HG03097 (cell line): ENCODE data around the gene KIF1A.

Experiments
- ATAC-seq: cut with Tn5 transposase; IDR thresholded peaks from one replicate; pipeline ENCODE4 v1.9.1; 2021; ENCODE audit not compliant: unreplicated experiment, low FRiP score

Gene KIF1A

DNA sequence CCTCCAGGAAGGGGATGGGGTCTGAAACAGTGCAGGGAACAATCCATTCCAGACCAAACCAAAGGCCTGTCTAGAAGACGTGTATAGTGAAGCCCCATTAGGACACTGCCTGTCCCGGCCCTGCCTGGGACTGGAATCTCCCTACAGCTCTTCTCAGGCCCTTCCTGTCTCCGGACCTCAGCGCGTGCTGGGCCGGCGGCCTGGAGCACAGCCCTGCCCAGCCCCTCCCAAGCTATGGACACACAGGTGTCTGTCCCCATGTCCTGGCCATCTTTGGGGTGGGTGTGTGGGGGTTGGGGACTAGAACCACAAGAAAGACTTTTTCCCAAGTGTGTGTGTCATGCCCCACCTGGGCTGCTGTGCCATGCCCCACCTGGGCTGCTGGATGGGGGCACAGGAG, 51.8 kb downstream of the KIF1A start:
- no peak for ATAC-seq

DNA sequence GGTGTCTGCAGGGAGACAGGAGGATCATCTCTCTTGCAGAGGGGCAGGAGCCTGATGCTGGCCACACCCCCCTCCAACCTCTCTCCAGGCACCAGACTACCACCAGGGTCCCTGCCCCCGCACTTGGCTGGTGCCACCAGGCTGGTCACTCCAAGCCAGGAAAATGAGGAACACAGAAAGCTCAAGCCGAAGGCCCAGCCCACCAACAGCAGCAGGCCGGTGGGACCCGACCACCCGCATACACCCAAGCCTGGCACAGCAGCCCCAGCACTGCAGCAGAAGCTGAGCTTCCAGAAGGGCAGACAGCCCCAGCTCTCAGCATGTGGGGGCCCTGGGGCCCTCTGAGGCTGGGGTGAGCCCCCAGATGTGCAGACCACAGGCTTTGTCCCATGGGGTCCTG, 52.7 kb downstream of the KIF1A start:
- no peak for ATAC-seq

DNA sequence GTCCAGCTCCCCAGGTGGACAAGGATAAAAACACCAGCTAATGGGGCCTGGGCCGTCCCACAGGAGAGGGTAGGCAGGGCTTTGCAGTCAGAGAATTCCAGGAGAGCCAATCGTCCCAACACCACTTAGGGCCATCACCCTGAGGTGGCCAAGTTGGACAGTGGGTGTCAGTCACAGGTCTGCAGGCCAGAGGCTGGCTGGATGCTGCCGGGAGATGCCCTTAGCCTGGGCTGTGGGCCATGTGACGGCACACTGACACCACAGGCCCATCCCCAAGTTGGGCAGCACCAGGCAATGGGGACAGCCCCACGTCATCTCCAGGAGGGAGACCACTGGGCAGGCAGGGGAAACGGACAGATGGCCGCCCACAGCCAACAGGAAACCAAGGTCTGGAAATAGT, 53.9 kb downstream of the KIF1A start:
- no peak for ATAC-seq

DNA sequence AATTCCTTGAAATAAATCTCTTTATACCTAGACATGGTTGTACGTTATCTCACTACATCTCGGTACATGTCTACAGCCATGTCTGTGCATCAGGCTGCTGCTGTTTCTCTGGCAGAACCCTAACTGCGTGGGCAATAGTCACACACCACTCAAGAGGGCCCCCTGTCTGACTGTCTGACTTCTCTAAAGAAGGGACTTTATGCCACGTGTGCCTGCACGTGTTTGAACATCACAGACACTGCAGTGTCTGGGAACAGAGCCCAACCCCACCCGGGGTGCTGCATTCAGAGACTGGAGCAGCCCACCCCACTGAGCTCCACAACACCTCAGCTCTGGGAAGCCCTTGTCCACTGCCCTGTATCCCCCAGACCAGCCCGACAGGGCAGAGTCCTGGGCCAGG, 55.0 kb downstream of the KIF1A start:
- ATAC-seq: no peak

DNA sequence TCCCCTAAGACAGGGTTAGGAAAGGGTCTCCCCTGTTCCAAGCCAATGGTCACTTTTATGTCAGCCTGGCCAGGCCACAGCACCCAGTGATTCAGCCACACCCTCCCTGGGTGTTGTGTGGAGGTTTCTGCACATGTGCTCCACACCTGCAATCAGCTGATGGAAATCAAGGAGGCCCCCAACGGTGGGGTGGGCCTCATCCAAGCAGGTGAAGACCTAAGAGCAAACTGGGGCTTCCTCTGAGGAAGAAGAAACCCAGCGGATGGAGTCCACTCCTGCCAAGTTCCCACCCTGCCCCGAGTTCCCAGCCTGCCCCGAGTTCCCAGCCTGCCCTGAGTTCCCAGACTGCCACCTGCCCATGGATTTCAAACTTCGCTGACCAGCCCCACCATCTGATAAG, 55.4 kb downstream of the KIF1A start:
- no peak for ATAC-seq

DNA sequence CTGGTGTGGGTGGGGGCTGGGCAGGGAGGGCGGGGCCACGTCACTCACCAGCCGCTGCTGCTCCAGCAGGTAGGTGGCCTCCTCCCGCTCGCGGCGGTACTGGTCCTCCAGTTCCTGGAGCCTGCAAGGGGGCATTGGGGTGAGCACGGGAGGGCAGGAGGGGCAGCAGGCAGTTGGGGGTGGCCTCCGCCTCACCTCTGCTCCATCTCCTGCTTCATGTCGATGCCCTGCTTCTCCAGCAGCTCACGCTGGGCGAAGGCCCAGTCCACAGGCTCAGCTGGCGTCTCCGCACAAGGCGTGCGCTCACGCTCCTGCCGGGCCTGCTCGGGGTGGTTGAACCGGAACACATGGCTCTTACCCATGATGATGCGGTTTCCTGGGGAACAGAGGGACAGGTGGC, 57.0 kb downstream of the KIF1A start:
- no peak for ATAC-seq

DNA sequence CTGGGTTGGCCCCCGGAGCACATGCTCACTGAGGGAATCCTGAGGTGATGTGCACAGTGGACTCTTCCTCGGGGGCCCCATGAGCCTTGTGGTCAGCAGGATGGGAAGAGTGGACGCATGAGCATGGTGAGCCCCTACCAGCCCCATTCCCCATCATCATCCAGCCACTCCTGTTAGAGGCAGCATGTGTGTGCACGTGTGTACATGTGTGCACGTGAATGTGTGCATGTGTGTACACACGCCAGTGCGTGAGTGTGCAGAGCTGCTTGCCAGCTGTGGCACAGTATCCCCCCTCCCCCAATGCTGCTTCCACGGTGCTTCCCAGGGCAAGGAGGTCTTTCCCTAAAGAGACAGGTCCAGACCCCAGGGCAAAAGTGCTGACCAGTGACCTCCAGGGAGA, 57.8 kb downstream of the KIF1A start:
- ATAC-seq: no peak

DNA sequence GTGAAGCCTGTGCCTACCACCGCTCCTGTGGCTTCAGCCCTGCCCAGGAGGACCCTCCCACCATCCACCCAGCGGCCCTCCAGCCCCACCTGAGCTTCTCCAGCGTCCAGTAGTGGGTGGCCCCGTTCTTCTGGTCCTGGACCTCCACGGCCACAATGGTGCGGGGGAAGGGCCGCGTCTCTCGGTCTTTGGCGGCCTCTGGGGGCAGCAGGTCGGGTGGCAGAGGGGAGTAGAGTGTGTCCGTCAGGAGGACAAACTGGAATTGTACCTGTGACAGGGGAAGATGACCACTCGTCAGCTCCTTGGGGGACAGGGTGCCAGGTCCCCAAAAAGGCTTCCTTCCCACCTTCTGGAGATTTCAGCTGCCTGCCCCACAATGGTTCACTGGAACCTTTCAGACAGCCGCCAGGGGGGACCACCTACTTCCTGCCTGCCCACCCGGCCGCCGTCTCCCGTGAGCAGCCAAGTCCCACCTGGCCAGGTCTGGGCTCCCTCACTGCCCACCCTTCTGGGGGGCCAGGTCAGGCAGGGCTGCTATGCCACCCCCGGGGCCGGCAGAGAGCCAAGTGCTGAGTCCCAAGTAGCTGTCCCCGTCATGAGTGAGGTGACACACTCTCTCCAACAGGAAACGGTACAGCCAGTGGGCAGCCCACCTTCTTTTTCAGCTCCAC, 59.3 kb downstream of the KIF1A start:
- ATAC-seq: no peak

DNA sequence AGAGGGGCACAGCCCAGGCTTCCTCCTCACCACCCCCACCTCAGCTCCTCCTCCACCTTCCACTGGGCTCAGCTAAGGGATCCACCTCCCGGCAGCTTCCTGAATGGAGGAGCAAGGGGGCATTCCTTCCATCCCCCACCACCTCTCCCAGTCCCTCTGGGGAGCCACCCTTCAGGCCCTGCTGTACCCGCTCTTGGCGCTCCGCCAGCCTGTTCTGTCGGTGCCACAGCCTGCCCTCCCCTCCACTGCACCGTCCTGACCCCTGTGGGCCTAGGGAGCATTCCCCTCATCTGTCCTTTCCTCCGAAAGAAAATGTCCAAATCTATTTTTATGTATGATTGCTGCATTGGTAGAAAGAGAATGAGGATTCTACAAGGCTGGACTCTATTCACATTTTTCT, 59.9 kb downstream of the KIF1A start:
- ATAC-seq: no peak

DNA sequence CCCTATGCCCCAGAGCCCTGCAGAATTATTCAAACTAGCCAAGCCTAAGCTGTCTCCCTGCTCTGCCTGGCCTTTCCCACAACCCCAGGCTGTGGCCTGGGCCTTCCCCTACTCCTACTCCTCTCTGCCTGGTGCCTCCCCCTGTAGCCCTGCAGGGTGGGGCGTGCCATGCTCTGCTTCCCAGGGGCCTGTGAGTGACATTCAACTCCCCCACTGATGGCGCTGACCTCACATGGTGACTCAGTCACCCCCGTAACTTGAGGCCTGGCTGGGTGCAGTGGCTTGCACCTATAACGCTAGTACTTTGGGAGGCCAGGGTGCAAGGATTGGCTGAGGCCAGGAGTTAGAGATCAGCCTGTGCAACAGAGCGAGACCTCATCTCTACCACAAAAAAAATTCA, 60.6 kb downstream of the KIF1A start:
- ATAC-seq: no peak

DNA sequence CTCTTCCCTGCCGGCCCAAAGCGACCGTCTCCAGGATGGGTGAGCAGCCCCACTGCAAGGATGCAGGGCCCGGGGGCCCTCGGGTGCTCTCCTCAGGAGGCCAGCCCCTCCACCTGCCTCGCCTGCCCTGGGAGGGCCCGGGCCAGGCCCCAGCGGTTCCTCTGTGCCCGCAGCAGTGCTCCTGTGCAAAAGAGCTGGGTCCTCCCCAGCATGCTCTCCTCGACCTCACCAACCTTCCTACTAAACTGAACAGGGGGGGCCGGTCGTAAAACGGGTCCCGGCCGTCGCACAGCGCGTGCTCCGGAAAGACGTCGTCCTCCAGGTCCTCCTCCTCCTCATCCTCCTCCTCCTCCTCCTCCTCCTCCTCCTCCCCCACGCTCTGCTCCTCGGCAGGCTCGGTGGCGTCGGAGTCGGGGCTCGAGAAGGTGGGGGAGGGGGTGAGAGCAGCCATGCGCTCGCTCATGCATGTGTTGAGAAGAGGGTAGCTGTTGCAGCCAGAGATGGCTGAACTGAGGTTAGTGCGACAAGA, 62.9 kb downstream of the KIF1A start:
- ATAC-seq: no peak

DNA sequence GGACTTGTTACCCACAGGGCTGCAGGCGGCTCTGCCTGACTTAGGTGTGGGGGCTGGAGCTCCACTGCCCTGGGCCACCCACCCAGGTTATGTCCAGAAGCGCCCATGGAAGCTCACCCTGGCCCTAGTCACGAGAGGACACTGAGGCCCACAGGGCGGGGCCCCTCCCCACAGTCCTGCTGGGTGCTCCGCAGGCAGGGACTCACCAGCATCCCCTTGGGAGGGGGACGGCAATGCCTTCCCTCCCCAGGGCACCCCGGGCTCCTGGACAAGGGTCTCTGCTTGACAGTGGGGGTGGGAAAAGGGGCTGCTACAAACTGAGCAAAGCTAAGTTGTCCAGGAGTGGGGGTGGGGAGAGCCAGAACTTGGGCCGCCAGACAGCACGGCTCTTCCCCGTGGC, 67.8 kb downstream of the KIF1A start:
- ATAC-seq: no peak

DNA sequence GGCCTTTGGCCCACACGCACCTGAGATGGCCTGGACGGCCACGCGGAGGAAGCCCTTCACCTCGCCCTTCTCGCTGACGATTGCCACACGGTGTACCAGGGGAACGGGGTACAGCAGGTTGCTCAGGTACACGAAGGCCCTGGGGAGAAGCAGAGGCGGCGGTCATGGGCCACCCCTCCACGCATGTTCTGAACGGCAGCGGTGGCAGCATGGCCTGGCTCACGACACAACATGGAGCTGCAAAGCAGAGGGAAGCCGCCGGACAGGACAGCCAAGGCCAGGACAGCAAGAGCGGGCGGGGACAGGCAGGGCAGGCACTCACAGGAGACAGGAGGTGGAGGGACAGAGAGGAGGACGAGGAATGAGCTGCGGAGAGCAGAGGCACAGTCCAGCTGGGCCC, 69.6 kb downstream of the KIF1A start:
- ATAC-seq: no peak

DNA sequence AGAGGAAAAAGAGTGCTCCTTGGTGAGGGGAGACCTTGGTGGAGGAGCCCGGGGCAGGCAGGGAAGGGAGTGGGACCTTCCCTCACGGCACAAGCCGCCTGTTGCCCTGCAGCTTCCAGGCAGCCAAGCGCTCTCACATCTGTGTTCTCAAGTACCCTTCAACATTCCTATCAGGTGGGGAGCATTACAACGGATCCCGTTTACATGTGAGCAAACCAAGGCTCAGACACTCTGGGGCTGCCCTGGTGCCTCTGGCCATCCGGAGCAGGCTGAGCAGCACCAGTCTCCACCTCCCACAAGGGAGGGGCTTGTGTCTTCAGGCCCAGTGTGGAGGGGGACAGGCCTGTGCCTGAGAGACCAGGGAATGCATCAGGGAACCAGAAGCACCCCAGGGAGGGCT, 70.5 kb downstream of the KIF1A start:
- no peak for ATAC-seq

DNA sequence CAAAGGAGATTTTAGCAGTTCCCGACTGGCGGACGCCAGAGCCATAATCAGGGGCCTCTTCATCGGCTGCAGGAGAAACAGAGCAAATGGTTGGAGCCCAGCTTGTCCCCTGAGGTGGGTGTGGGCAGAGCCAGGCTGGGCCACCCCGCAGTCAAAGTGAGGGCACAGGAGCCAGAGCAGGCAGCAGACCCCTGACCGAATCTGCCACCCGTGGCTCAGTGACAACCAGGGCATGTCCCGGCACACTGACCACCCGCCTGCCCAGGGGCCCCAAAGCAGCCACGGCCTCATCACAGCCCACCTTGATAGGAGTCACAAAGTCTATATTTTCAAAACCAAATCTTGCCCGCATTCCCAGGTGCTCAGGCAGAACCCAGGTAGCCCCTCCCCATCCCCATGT, 72.8 kb downstream of the KIF1A start:
- no peak for ATAC-seq

DNA sequence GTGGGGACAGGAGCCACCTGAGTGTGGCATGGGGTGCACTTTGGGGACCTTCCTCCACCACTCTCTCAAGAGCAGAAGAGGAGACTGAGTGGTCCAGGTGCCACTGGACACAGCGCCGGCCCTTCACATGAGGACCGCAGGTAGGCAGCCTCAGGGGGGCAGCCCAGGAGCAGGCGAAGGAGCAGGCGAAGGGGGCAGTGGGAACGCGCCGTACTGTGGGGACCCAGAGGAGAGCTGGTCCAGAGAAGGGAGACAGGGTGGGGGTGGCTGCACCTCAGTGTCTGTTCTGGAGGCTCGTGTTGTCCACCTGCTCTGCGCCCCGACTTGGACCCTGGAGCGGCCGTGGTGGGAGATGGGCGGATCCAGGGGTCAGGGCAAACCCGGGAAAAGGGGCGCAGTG, 73.3 kb downstream of the KIF1A start:
- no peak for ATAC-seq

DNA sequence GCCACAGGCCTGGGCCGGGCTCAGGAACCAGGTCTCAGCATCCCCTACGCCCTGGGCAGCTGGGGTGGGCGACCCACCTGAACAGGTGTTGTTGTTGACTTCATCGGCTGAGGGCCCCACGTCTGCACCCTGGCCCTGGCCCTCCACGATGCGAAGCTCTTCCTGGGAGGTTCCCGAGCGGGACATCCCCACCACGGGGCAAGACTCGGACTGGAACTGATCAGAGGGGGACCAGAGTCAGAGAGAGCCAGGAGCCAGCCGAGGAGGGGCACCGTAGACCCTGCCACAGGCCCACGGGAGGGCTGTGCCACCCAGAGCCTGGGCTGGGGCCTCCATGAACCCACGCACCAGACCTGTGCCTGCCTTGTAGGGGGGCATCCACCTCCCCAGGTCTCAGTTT, 74.1 kb downstream of the KIF1A start:
- no peak for ATAC-seq

DNA sequence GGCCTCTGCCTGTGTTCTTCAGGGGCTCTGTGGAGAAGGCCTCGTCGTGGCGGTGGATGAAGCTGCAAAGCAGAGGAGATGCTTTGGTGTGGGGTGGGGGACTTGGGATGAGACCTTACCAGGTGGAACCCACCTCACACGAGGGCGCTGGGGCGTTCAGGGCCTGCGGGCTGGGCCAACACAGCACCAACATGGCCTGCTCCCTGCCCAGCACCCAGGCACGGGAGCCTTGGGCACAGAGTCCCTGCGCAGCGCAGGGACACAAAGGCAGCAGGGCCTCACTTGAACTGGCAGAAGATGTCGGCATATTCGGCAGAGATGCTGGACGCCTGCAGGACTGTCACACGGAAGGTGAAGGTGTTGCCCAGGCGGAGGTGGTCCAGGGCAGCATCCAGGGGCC, 74.6 kb downstream of the KIF1A start:
- no peak for ATAC-seq

DNA sequence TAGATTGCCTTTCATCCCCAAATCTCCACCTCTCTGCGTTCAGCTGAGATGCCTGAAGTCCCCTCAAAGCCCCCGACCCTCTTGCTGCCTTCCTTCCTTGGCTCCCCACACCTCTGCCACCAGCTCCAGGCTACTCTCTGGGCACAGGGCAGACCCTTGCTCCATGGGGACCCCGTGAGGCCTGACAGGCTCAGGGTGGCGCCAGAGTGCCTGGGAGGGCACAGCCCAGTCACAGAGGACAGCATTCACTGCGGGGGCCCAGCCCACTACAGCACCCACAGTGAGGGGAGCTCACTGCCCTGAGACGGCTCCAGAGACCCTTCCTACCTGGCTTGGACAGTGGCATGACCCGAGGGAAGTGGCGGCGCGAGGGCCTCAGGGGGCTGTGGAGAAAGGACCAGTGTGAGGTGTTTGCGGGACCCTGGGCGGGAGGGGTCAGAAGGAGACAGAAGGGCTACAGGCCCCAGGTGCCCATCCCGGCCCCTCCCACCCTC, 77.4 kb downstream of the KIF1A start:
- no peak for ATAC-seq

DNA sequence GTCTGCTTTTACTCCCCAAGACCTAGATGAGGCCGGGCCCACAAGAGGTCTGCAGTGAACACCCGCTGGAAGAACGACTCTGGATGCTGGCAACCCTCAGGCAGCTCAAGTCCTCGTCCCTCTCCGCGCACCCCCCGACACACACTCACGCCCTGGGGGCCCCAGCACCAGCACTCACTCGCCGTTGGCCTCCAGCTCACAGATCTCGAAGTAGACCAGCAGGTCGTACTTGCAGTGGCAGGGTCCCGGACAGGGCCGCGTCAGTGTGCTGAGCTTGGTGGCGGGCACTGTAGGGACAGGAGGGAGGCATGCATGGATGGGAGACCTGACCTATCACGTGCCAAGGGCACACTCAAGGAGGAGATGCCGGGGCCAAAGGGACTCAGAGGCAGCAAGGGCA, 78.9 kb downstream of the KIF1A start:
- ATAC-seq: no peak

DNA sequence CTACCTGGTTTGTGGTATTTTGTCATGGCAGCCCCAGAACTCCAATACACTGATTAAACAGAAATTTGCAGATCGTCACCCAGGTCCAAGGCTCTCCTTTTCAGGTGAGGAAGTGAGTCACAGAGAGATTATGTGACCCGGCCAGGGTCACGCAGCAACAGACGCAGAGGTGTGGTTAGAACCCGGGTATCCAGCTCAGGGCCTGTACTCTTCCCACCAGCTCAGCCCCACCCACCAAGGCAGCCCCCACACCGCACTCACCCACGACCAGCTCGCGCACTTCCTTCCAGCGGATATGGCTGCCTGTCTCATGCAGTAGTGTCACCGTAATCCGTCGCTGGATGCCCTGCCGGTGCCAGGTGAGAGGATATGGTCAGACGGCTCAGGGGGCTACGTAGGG, 80.2 kb downstream of the KIF1A start:
- ATAC-seq: no peak

DNA sequence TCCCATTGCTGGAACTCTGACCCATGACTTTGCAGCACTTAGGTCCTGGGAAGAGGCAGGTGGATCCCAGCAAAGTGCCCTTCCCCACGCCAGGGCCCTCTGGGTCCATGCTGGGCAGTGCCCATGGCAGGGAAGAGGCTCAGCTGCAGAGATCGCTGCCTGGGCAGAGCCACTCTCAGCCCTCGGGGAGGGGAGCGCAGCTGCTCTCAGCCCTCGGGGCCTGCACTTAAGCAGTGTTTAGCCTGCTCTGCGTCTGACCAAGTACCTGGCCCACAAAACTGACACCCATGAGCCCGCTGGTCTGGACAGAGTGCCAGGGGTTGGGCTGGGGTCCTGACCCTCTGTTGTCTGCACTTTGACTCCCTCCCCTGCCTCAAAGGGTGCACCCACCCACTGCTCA, 82.1 kb downstream of the KIF1A start:
- no peak for ATAC-seq

DNA sequence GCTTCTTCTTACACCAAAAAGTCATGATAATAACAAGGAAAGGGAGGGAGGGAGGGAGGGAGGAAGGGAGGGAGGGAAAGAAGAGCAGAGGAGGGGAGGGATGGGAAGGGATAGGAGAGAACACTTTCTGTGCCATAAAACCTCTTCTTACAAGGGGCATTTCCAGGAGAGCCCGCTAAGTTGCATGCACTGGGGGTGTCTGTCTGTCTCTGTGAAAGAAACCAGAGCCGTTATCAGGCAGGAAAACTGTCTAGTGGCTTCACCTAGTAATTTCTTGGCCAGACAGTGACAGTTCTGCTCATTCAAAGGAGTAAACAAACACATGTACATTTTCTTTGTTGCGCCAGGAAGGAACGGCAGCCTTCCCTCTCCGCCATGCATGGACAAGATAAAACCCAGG, 82.5 kb downstream of the KIF1A start:
- ATAC-seq: no peak
